K562 (cell line): ENCODE measurements around the gene EVPL. TPM values are rescaled to one million over a fixed set of nuclear protein-coding genes. Genes with fewer than 3 reads are reported as not detected.

Experiments
- BDP1 ChIP-seq: IDR thresholded peaks from 3 replicates; pipeline ENCODE4 v1.6.1; 2011; ENCODE audit not compliant: insufficient read length, insufficient read depth
- BMI1 ChIP-seq: fragments of 150-350 bp; IDR thresholded peaks from 2 replicates; pipeline ENCODE4 v1.6.1; 2014; ENCODE audit warnings: low read length
- HCFC1 ChIP-seq: IDR thresholded peaks from 2 replicates; pipeline ENCODE4 v1.6.1; 2012; ENCODE audit warnings: low read depth, low read length, improper control_type of control experiment
- HMG20A ChIP-seq: fragments of 450-650 bp; formaldehyde crosslinking; conservative IDR thresholded peaks from 2 replicates; pipeline ENCODE4 v1.4.0; 2020; ENCODE audit warnings: mild to moderate bottlenecking, mixed read lengths
- PCBP1 ChIP-seq: fragments of 200-400 bp; formaldehyde crosslinking; IDR thresholded peaks from 2 replicates; pipeline ENCODE4 v1.6.1; 2018; ENCODE audit warnings: mild to moderate bottlenecking, low read depth, low read length; ENCODE audit not compliant: poor library complexity, severe bottlenecking
- SIX5 ChIP-seq, 2 experiments: IDR thresholded peaks; 2 replicates each; pipeline ENCODE4 v1.6.1; 2011; ENCODE audit warnings: low read length in 2 of 2, borderline replicate concordance in 1 of 2, low read depth in 1 of 2, mild to moderate bottlenecking in 1 of 2, moderate library complexity in 1 of 2; ENCODE audit not compliant: insufficient read depth in 1 of 2
- TAL1 ChIP-seq: fragments of 450-650 bp; IDR thresholded peaks from 2 replicates; pipeline ENCODE4 v1.6.1; 2016; ENCODE audit warnings: mild to moderate bottlenecking
- ZNF121 ChIP-seq: sonication (generic); formaldehyde crosslinking; conservative IDR thresholded peaks from 2 replicates; pipeline ENCODE4 v1.8.0; 2022; ENCODE audit warnings: missing genetic modification reagents
- ZNF239 ChIP-seq: fragments of 250-450 bp; sonication (Bioruptor Pico); IDR thresholded peaks from 2 replicates; pipeline ENCODE4 v1.4.0; 2020; ENCODE audit warnings: mild to moderate bottlenecking
- polyA plus RNA-seq, 8 experiments: library from polyadenylated mRNA; depleted of rRNA in 4 of 8; stranded (reverse) in 5 of 8; unstranded in 3 of 8; fragments of >200 nt; fragmentation: Nextera tagmentation in 2 of 8; fragmentation: Illumina TruSeq in 1 of 8; extraction: Ambion mirVana in 2 of 8; extraction: Trizol in 1 of 8; gene quantifications; 2 replicates each; pipeline versions ENCODE4 v1.2.1 to v1.2.3, GENCODE V29; 2011 to 2014; ENCODE audit warnings: inconsistent platforms in 1 of 8, missing spikeins in 1 of 8
- total RNA-seq, 7 experiments: library from RNA; depleted of rRNA in 6 of 7; stranded (reverse); fragments of >200 nt in 6 of 7; fragmentation: Illumina TruSeq in 2 of 7; extraction: Trizol in 2 of 7; gene quantifications; 2 replicates each; pipeline versions ENCODE4 v1.2.1 to v1.2.3, GENCODE V29; 2011 to 2021; ENCODE audit warnings: low replicate concordance in 1 of 7
- TF ChIP-seq, protein P1 (sequence below): fragments of 450-650 bp; conservative IDR thresholded peaks from 2 replicates; pipeline ENCODE4 v1.6.1; 2016; ENCODE audit warnings: missing genetic modification characterization, low read depth, mild to moderate bottlenecking, missing compliant biosample characterization, moderate library complexity
- TF ChIP-seq, protein P2 (sequence below): IDR thresholded peaks from 2 replicates; pipeline ENCODE4 v1.6.1; 2011; ENCODE audit not compliant: insufficient read length; ENCODE audit errors: extremely low read depth

The EVPL gene
- total and polyA plus RNA-seq, 9 of the 15 experiments (the other 6 are each of a cell fraction or from before 2014, with no cell fraction given) = 0.08 to 0.18 (median 0.16) TPM; not detected in 5

DNA sequence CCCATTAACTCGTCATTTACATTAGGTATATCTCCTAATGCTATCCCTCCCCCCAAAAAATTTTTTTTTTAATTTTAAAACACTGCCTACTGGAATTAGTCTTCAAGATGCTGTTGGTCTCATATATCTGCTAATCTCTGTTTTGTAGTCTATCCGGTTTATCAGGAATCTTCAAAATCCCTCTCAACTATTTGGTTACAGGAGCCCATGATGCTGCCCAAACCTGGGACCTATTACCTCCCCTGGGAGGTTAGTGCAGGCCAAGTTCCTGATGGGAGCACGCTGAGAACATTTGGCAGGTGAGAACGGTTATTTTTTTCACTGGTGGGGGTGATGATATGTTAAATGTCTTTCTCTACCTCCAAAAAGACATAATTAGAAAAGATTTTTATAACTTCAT lies 41.1 kb downstream of the EVPL start (continued):
- TF ChIP-seq HCFC1 = no peak
- TF ChIP-seq, protein P1, sequence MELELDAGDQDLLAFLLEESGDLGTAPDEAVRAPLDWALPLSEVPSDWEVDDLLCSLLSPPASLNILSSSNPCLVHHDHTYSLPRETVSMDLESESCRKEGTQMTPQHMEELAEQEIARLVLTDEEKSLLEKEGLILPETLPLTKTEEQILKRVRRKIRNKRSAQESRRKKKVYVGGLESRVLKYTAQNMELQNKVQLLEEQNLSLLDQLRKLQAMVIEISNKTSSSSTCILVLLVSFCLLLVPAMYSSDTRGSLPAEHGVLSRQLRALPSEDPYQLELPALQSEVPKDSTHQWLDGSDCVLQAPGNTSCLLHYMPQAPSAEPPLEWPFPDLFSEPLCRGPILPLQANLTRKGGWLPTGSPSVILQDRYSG (tag) = no peak
- TF ChIP-seq SIX5 (IDR thresholded peaks at IDR 0.05; ENCODE audit: borderline replicate concordance in 1 of 2, insufficient read depth in 1 of 2, low read depth in 1 of 2, low read length in 2 of 2) = no peak
- TF ChIP-seq, protein P2, sequence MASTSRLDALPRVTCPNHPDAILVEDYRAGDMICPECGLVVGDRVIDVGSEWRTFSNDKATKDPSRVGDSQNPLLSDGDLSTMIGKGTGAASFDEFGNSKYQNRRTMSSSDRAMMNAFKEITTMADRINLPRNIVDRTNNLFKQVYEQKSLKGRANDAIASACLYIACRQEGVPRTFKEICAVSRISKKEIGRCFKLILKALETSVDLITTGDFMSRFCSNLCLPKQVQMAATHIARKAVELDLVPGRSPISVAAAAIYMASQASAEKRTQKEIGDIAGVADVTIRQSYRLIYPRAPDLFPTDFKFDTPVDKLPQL = no peak
- no peak for TF ChIP-seq ZNF239 (CRISPR knock-in tag)
- no peak for TF ChIP-seq TAL1
- TF ChIP-seq BMI1 = no peak
- TF ChIP-seq BDP1 = no peak
- no peak for TF ChIP-seq PCBP1
- TF ChIP-seq ZNF121 = no peak
- no peak for TF ChIP-seq HMG20A (CRISPR knock-in tag)
- TF ChIP-seq, all 486 proteins: peak for 0
